ENCODE measurements around the gene FRMD6.

GRCh38 chr14:51661504-51661903, 9.8 kb downstream of the FRMD6 start:
- TF ChIP-seq, protein P1, sequence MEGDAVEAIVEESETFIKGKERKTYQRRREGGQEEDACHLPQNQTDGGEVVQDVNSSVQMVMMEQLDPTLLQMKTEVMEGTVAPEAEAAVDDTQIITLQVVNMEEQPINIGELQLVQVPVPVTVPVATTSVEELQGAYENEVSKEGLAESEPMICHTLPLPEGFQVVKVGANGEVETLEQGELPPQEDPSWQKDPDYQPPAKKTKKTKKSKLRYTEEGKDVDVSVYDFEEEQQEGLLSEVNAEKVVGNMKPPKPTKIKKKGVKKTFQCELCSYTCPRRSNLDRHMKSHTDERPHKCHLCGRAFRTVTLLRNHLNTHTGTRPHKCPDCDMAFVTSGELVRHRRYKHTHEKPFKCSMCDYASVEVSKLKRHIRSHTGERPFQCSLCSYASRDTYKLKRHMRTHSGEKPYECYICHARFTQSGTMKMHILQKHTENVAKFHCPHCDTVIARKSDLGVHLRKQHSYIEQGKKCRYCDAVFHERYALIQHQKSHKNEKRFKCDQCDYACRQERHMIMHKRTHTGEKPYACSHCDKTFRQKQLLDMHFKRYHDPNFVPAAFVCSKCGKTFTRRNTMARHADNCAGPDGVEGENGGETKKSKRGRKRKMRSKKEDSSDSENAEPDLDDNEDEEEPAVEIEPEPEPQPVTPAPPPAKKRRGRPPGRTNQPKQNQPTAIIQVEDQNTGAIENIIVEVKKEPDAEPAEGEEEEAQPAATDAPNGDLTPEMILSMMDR (IDR thresholded peaks at IDR 0.05) = no peak
- TF ChIP-seq POLR2A (IDR thresholded peaks at IDR 0.05) = no peak
